Placental pericyte (primary cell): ENCODE data around the gene HMGN1. TPM values are rescaled to one million over a fixed set of nuclear protein-coding genes. Genes with fewer than 3 reads are reported as not detected.

ENCODE experiments used
- small RNA-seq: library from RNA; depleted of rRNA; stranded (forward); fragments of <200 nt; gene quantifications from one replicate; pipeline ENCODE3, GENCODE V24; 2012; ENCODE audit warnings: low replicate concordance
- total RNA-seq: library from RNA; depleted of rRNA; stranded (reverse); fragments of >200 nt; gene quantifications from 2 replicates; pipeline ENCODE4 v1.2.3, GENCODE V29; 2012

Gene HMGN1, protein sequence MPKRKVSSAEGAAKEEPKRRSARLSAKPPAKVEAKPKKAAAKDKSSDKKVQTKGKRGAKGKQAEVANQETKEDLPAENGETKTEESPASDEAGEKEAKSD
- 132 and 153 TPM in 2 replicates for total RNA-seq

DNA sequence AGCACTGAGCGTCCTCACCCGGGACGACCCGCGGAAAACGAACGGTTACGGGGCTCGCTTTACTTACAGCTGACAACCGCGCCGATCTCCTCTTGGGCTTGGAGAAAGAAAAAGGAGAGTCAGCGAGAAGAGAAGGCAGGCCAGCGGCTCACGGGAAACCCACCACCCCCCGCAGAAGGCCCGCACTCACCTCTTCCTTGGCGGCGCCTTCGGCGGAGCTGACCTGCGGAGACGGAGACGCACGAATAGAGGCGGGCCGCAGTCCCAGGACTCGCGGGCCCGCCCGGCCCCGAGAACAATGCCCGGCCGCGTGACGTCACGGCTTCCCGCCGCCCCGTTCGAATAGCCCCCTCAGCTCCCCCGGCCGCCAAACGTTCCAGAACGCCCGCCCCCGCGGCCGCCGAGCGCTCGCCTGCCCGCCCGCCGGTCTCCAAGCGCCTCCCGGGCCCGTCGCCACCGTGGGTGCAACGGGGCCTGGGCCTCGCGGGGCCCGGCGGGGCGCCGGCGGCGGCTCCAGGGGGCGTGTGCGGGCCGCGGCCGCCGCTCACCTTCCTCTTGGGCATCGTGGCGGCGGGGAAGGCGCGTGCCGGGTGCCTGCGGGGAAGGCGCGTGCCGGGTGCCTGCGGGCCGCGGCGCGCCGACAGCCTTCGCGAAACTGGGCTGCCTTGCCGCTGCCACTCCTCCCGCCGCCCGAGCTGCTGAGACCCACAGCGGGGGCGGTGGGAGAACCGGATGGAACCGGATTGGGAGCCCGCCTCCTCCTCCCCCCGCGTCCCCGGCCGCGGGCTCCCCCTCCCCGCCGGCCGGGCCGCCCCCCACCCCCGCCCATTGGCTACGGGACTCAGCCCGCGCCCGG is at the start of gene HMGN1:
HMGN1 (minus strand) TSS at position 734 of the 856 bp plus-strand sequence; CDS start at position 563, 171 bp downstream.

DNA sequence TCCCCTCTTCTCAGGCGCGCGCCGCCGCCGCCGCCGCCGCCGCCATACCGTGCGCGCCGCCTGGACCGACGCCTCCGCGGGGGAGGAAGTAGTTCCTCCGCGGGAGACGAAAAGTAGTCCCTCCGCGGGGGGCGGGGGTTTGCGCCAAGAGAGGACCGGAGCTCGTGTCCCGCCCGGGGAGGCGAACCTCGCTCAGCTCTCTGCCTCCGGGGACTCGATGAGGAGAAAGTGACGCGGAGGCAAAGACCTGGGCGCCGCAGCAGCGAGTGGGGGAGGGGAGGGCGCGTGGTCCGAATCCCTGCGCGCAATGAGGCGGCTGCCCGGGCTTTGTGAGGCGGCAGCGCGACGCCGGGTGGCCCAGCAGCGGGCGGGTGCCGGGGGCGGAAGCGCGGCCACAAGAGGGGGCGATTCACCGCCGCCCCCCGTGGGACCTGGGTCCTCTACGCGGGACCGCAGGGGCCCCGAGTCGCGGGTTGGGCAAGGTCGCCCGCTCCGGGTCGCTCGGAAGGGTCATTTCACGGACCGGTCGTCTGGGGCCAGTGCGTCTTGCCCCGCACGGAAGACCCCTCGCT is 35.2 kb downstream of the HMGN1 start, which contains the start of gene BRWD1:
BRWD1 (minus strand) TSS at position 62 of the 572 bp plus-strand sequence. CDS start 141 bp downstream, outside the sequence.

Small RNA genes lying within 50 kb of the gene (small RNA-seq; reads per million reads assigned to genes)
- not detected for gene RF00019

Other genes with a start within 250 kb of the HMGN1 start
- 34.4 and 47.3 TPM in 2 replicates for gene PSMG1, start 165.6 kb downstream of the HMGN1 start, total RNA-seq
- 47.8 and 51.2 TPM in 2 replicates for gene BRWD1, start 35.5 kb downstream of the HMGN1 start, total RNA-seq
- 0.88 and 1.0 TPM in 2 replicates for gene LCA5L, start 96.7 kb upstream of the HMGN1 start, total RNA-seq
- 1.1 and 1.6 TPM in 2 replicates for gene SH3BGR, start 102.9 kb upstream of the HMGN1 start, total RNA-seq